ENCODE data around the gene FILIP1L.

The FILIP1L gene

DNA sequence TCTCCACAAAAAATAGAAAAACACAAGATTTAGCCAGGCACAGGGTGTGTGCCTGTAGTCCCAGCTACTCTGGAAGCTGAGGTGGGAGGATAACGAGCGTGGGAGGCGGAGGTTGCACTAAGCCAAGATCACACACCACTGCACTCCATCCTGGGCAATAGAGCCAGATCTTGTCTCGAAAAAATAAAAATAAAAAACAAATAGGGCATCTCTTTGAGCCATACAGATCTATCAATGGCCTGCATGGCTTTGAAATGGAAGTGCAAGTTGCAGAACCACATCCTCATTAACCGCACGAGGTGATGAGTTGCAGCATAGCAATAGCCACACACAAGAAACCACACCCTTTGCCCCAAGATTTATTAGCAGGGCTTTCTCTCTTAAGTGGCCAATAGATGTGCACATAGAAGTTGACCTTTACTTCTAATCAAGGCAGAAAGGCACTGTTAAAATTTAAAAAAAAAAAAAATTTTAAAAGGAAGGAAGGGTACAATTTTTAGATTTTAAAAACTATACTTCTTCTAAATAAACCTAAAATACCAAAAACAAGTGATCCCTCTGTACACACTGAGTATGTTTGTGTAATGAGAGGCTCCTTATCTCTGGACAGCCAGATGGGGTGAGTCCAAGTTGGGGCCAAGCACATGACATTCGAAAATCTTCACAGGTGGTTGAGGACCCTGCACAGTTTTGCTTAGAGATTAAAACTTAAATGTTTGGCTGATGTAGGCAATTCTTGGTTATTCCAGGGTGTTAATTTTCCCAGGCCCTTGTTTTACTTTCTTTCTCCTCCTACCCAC lies 53.4 kb downstream of the FILIP1L start:
- TF ChIP-seq YY1 (IDR thresholded peaks at IDR 0.05; ENCODE audit: low read depth) (no peak), FOXM1 (IDR thresholded peaks at IDR 0.05; ENCODE audit: borderline replicate concordance, low read depth) (no peak), NFIC (IDR thresholded peaks at IDR 0.05) (no peak), EP300 (IDR thresholded peaks at IDR 0.05; ENCODE audit: borderline replicate concordance) (no peak), TAF1 (IDR thresholded peaks at IDR 0.05; ENCODE audit: low read depth) (no peak), EGR1 (IDR thresholded peaks at IDR 0.05) (no peak), RAD21 (IDR thresholded peaks at IDR 0.05; ENCODE audit: low read depth) (no peak), CEBPB (IDR thresholded peaks at IDR 0.05) (no peak), ZBTB7A (IDR thresholded peaks at IDR 0.05; ENCODE audit: low read depth) (no peak), TEAD4 (IDR thresholded peaks at IDR 0.05) (no peak), CREB1 (IDR thresholded peaks at IDR 0.05; ENCODE audit: low read depth) (no peak), TCF12 (IDR thresholded peaks at IDR 0.05; ENCODE audit: low read depth) (no peak)
- TF ChIP-seq, protein P1, sequence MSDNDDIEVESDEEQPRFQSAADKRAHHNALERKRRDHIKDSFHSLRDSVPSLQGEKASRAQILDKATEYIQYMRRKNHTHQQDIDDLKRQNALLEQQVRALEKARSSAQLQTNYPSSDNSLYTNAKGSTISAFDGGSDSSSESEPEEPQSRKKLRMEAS (IDR thresholded peaks at IDR 0.05) = no peak
- TF ChIP-seq, protein P2, sequence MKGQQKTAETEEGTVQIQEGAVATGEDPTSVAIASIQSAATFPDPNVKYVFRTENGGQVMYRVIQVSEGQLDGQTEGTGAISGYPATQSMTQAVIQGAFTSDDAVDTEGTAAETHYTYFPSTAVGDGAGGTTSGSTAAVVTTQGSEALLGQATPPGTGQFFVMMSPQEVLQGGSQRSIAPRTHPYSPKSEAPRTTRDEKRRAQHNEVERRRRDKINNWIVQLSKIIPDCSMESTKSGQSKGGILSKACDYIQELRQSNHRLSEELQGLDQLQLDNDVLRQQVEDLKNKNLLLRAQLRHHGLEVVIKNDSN (IDR thresholded peaks at IDR 0.05) = no peak
- TF ChIP-seq, protein P3, sequence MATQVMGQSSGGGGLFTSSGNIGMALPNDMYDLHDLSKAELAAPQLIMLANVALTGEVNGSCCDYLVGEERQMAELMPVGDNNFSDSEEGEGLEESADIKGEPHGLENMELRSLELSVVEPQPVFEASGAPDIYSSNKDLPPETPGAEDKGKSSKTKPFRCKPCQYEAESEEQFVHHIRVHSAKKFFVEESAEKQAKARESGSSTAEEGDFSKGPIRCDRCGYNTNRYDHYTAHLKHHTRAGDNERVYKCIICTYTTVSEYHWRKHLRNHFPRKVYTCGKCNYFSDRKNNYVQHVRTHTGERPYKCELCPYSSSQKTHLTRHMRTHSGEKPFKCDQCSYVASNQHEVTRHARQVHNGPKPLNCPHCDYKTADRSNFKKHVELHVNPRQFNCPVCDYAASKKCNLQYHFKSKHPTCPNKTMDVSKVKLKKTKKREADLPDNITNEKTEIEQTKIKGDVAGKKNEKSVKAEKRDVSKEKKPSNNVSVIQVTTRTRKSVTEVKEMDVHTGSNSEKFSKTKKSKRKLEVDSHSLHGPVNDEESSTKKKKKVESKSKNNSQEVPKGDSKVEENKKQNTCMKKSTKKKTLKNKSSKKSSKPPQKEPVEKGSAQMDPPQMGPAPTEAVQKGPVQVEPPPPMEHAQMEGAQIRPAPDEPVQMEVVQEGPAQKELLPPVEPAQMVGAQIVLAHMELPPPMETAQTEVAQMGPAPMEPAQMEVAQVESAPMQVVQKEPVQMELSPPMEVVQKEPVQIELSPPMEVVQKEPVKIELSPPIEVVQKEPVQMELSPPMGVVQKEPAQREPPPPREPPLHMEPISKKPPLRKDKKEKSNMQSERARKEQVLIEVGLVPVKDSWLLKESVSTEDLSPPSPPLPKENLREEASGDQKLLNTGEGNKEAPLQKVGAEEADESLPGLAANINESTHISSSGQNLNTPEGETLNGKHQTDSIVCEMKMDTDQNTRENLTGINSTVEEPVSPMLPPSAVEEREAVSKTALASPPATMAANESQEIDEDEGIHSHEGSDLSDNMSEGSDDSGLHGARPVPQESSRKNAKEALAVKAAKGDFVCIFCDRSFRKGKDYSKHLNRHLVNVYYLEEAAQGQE (IDR thresholded peaks at IDR 0.05; ENCODE audit: low read depth) = no peak

DNA sequence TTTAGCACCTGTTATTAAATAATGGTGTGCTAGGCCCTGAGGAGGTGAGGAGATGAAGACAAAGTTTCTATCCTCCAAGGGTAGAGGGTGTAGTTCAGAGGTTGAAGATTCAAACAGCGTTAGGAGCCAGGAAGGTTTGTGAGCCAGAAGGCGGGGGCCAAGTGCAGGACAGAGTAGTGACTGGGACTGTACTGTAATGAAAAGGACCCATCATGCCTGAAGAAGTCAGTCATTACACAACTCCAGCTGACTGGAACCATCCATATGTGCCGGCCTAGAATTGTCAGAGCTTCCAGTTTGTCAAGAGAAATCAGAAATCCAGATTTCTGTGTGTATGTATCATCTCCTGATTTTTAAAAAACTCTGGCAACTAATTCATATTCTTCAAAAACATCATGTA lies 54.8 kb downstream of the FILIP1L start:
- TF ChIP-seq YY1 (IDR thresholded peaks at IDR 0.05; ENCODE audit: low read depth) (no peak), RAD21 (IDR thresholded peaks at IDR 0.05; ENCODE audit: low read depth) (no peak), CEBPB (IDR thresholded peaks at IDR 0.05) (no peak), TAF1 (IDR thresholded peaks at IDR 0.05; ENCODE audit: low read depth) (no peak), TEAD4 (IDR thresholded peaks at IDR 0.05) (no peak), EGR1 (IDR thresholded peaks at IDR 0.05) (no peak)
- TF ChIP-seq, protein P1 (IDR thresholded peaks at IDR 0.05) = no peak

DNA sequence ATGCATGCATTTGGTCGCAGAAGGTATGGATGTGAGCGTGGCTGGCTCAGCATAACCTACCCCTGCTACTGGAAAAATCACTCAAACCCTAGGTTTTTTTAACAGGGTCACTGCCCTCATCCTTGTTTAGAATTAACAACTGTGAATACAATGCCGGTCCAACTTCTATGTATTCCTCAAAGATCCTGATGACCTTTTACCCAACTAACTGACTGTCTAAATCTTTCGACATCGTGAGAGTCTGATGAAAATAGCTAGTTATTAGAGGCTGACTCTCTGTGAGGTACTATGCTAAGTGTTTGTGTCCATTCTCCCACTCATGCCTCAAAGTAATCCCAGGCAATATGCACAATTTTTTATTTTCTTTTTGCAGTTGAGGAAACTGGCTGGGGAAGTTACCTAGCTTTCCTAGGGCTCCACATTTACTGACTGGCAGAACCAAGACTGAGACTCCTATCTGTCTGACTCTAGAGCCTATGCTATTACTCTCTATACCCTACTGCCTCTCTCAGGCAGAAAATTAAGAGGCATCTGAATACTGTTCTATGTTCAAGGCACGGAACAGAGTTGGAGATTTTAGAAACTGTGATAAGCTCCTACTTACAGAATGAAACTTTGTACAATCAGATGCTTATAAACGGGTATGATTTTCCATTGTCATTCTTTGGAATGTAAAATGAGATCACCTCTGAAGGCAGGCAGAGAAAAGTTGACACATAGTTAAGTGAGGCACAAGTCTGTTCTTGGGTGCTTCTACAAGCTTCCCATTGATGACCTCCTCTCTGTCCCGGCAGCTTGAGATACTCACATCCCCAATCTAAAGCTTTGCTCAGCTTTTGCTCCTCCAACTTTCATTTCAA lies 56.4 kb downstream of the FILIP1L start:
- TF ChIP-seq, protein P1 (IDR thresholded peaks at IDR 0.05) = no peak
- TF ChIP-seq FOXM1 (IDR thresholded peaks at IDR 0.05; ENCODE audit: borderline replicate concordance, low read depth) (no peak), TCF12 (IDR thresholded peaks at IDR 0.05; ENCODE audit: low read depth) (no peak), ZBTB7A (IDR thresholded peaks at IDR 0.05; ENCODE audit: low read depth) (no peak), YY1 (IDR thresholded peaks at IDR 0.05; ENCODE audit: low read depth) (no peak), TAF1 (IDR thresholded peaks at IDR 0.05; ENCODE audit: low read depth) (no peak), CREB1 (IDR thresholded peaks at IDR 0.05; ENCODE audit: low read depth) (no peak), EGR1 (IDR thresholded peaks at IDR 0.05) (no peak), TEAD4 (IDR thresholded peaks at IDR 0.05) (no peak), EP300 (IDR thresholded peaks at IDR 0.05; ENCODE audit: borderline replicate concordance) (no peak), CEBPB (IDR thresholded peaks at IDR 0.05) (no peak), NFIC (IDR thresholded peaks at IDR 0.05) (no peak)
- TF ChIP-seq, protein P2 (IDR thresholded peaks at IDR 0.05) = no peak

DNA sequence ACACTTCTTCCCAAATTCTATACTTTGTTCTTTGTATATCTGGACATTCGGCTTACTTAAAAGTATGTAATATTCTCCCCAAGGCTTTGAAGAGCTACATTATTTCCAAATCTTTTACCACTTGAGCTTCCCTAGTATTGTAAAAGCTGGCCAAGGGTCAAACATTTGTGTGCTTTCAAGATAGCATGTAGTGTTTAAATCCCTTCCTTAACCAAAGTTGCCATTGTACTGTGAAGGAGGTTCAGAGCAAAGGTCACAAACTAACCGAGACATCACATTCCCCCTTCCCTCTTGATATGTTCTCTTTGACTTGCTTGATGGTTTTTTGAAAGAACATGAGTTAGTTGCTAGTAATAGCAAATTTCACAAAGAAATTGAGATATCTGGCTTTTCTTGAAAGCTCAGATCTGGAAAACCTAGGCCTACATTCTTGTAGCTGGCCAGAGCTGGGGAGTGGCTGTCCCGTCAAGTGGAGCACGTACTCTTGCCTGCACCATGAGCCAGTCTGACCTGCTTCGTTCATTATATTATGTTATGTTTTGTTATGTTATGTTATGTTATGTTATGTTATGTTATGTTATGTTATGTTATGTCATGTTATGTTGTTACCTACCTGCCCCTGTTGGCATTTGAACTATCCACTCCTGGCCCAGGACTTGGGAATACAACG lies 60.2 kb downstream of the FILIP1L start:
- TF ChIP-seq, protein P1 (IDR thresholded peaks at IDR 0.05) = no peak
- no peak for TF ChIP-seq TEAD4 (IDR thresholded peaks at IDR 0.05)
- TF ChIP-seq, protein P2 (IDR thresholded peaks at IDR 0.05) = no peak
- TF ChIP-seq CREB1 (IDR thresholded peaks at IDR 0.05; ENCODE audit: low read depth) = no peak
- no peak for TF ChIP-seq EGR1 (IDR thresholded peaks at IDR 0.05)
- no peak for TF ChIP-seq CEBPB (IDR thresholded peaks at IDR 0.05)
- TF ChIP-seq TCF12 (IDR thresholded peaks at IDR 0.05; ENCODE audit: low read depth) = no peak
- no peak for TF ChIP-seq NFIC (IDR thresholded peaks at IDR 0.05)
- TF ChIP-seq YY1 (IDR thresholded peaks at IDR 0.05; ENCODE audit: low read depth) = no peak
- TF ChIP-seq, protein P3 (IDR thresholded peaks at IDR 0.05; ENCODE audit: low read depth) = no peak
